ENCODE data around the gene ZNF385C.

Gene ZNF385C

GRCh38 chr17:42065201-42065600 is 33.1 kb downstream of the ZNF385C start:
- H3K27ac ChIP-seq (replicated peaks), result no peak overlapping the region
- no peak for TF ChIP-seq CTCF (IDR thresholded peaks at IDR 0.05; ENCODE audit: insufficient read depth, low read length)
- TF ChIP-seq SPI1 (IDR thresholded peaks at IDR 0.05; ENCODE audit: borderline replicate concordance, low read depth), result no peak
- no peak for TF ChIP-seq GABPA (IDR thresholded peaks at IDR 0.05; ENCODE audit: low read depth)
- TF ChIP-seq REST (IDR thresholded peaks at IDR 0.05; ENCODE audit: insufficient replicate concordance, low read depth), result no peak
- no peak for TF ChIP-seq POLR2AphosphoS5 (IDR thresholded peaks at IDR 0.05; ENCODE audit: low read depth)
- H3K27me3 ChIP-seq (ENCODE audit: insufficient read depth, poor library complexity, severe bottlenecking), result no peaks in the 10 kb centered on the region
- H3K4me3 ChIP-seq (replicated peaks; ENCODE audit: insufficient read depth, low read length), result no peak overlapping the region
- no peak for DNase-seq (ENCODE audit: low read depth in 1 of 2, low spot score in 1 of 2)

- Histone ChIP-seq H3K4me3 (replicated peaks; ENCODE audit: insufficient read depth, low read length) (no peak overlapping the region), H3K27ac (replicated peaks) (no peak overlapping the region), H3K27me3 (ENCODE audit: insufficient read depth, poor library complexity, severe bottlenecking) (no peaks in the 10 kb centered on the region)
- DNase-seq (ENCODE audit: low read depth in 1 of 2, low spot score in 1 of 2), result no peak
- TF ChIP-seq REST (IDR thresholded peaks at IDR 0.05; ENCODE audit: insufficient replicate concordance, low read depth), result no peak
- TF ChIP-seq POLR2AphosphoS5 (IDR thresholded peaks at IDR 0.05; ENCODE audit: low read depth), result no peak
- no peak for TF ChIP-seq SPI1 (IDR thresholded peaks at IDR 0.05; ENCODE audit: borderline replicate concordance, low read depth)
- no peak for TF ChIP-seq GABPA (IDR thresholded peaks at IDR 0.05; ENCODE audit: low read depth)
- TF ChIP-seq CTCF (IDR thresholded peaks at IDR 0.05; ENCODE audit: insufficient read depth, low read length), result no peak
These were observed 35.6 kb downstream of the ZNF385C start for GRCh38 chr17:42062681-42063080.

- no peaks in the 10 kb centered on the region for H3K27me3 ChIP-seq (ENCODE audit: insufficient read depth, poor library complexity, severe bottlenecking)
- H3K4me3 ChIP-seq (replicated peaks; ENCODE audit: insufficient read depth, low read length), result no peak overlapping the region
- no peak overlapping the region for H3K27ac ChIP-seq (replicated peaks)
- DNase-seq (ENCODE audit: low read depth in 1 of 2, low spot score in 1 of 2), result no peak
- TF ChIP-seq GABPA (IDR thresholded peaks at IDR 0.05; ENCODE audit: low read depth) (no peak), SPI1 (IDR thresholded peaks at IDR 0.05; ENCODE audit: borderline replicate concordance, low read depth) (no peak), POLR2AphosphoS5 (IDR thresholded peaks at IDR 0.05; ENCODE audit: low read depth) (no peak), CTCF (IDR thresholded peaks at IDR 0.05; ENCODE audit: insufficient read depth, low read length) (no peak), REST (IDR thresholded peaks at IDR 0.05; ENCODE audit: insufficient replicate concordance, low read depth) (no peak)
These were observed 36.4 kb downstream of the ZNF385C start for GRCh38 chr17:42061646-42062487.
